Cardiac septum (tissue), 1 donor: Measurements from ENCODE around the gene LTBP2. TPM values are rescaled to one million over a fixed set of nuclear protein-coding genes. Genes with fewer than 3 reads are reported as not detected.
"Not testable (repeated sequence)": the region's sequence is repeated elsewhere in the genome, so short reads cannot be mapped to it uniquely, and the experiment has no call there.

ENCODE experiments used
- DNase-seq: peaks from one replicate; pipeline ENCODE4 v3.0.0-alpha.2; 2020; ENCODE audit warnings: low spot score
- intact Hi-C: fragments of 100-400 bp; cut with DNase I; formaldehyde crosslinking; loops from one replicate; pipeline ENCODE4 v1.14.0; 2022
- total RNA-seq: library from RNA; stranded (reverse); fragmentation: NEBNext Ultra II Directional; extraction: Animal tissue kit (Norgen Biotek cat#: 25700); gene quantifications from one replicate; pipeline ENCODE4 v1.2.1, GENCODE V29; 2021
- donor health status: DM: no; HTN: no; CAD: no.

Gene LTBP2
- total RNA-seq, 1 donor from 2014 or later, result 93.7 TPM

GRCh38 chr14:74476107-74476506 is 135.9 kb downstream of the LTBP2 start:
- DNase-seq, result no peak
- intact Hi-C loops, result no loop called here

GRCh38 chr14:74475678-74476077 is 136.4 kb downstream of the LTBP2 start:
- intact Hi-C loops, result no loop called here
- no peak for DNase-seq

GRCh38 chr14:74474376-74474775 is 137.7 kb downstream of the LTBP2 start:
- no peak for DNase-seq
- intact Hi-C loops, result no loop called here

GRCh38 chr14:74472601-74473000 is 139.4 kb downstream of the LTBP2 start:
- DNase-seq, result no peak
- intact Hi-C loops, result no loop called here

GRCh38 chr14:74469548-74470518 is 142.2 kb downstream of the LTBP2 start:
- DNase-seq, result no peak
- intact Hi-C loops, result no loop called here

GRCh38 chr14:74468513-74468912 is 143.5 kb downstream of the LTBP2 start:
- intact Hi-C loops, result no loop called here
- no peak for DNase-seq

- intact Hi-C loops, result no loop called here
Observed at GRCh38 chr14:74465335-74465734, 146.7 kb downstream of the LTBP2 start.

GRCh38 chr14:74464785-74465184 is 147.3 kb downstream of the LTBP2 start:
- no peak for DNase-seq
- intact Hi-C loops, result no loop called here

More at GRCh38 chr14:74465335-74465734, 146.7 kb downstream of the LTBP2 start:
- no peak for DNase-seq

- DNase-seq, result no peak
- intact Hi-C loops, result no loop called here
Observed at GRCh38 chr14:74463697-74464096, 148.3 kb downstream of the LTBP2 start.

GRCh38 chr14:74462993-74463392 is 149.0 kb downstream of the LTBP2 start:
- no peak for DNase-seq

GRCh38 chr14:74459976-74460375 is 152.1 kb downstream of the LTBP2 start:
- intact Hi-C loops, result no loop called here
- no peak for DNase-seq

More at GRCh38 chr14:74462993-74463392, 149.0 kb downstream of the LTBP2 start:
- intact Hi-C loops, result no loop called here

GRCh38 chr14:74459289-74459946 is 152.6 kb downstream of the LTBP2 start:
- intact Hi-C loops, result no loop called here
- no peak for DNase-seq

GRCh38 chr14:74457565-74457895 is 154.5 kb downstream of the LTBP2 start:
- intact Hi-C loops, result no loop called here
- DNase-seq, result no peak

GRCh38 chr14:74456684-74457564 is 155.1 kb downstream of the LTBP2 start:
- intact Hi-C loops, result no loop called here

GRCh38 chr14:74454397-74454796 is 157.6 kb downstream of the LTBP2 start:
- intact Hi-C loops, DNase-seq: not testable (repeated sequence)

More at GRCh38 chr14:74456684-74457564, 155.1 kb downstream of the LTBP2 start:
- no peak for DNase-seq

Other genes with a start within 250 kb of the LTBP2 start
- not detected for gene SYNDIG1L, start 186.0 kb downstream of the LTBP2 start, total RNA-seq
- gene NPC2, start 118.9 kb downstream of the LTBP2 start, total RNA-seq, result 116 TPM
- gene ISCA2, start 118.5 kb downstream of the LTBP2 start, total RNA-seq, result 40.5 TPM
- 21.2 TPM for gene AREL1, start 100.8 kb upstream of the LTBP2 start, total RNA-seq
- 36.6 TPM for gene FCF1, start 100.9 kb upstream of the LTBP2 start, total RNA-seq
- gene YLPM1, start 151.1 kb upstream of the LTBP2 start, total RNA-seq, result 40.8 TPM